Tibial nerve (tissue), 3 donors: ENCODE measurements around the gene CAMK2D.

ENCODE experiments used
- POLR2A ChIP-seq, 2 donors: fragments of 450-650 bp; IDR thresholded peaks; one replicate each; pipeline ENCODE4 v1.6.1; 2017; ENCODE audit warnings: antibody characterized with exemption in 2 of 2, mild to moderate bottlenecking in 2 of 2, moderate library complexity in 2 of 2
- TF ChIP-seq, protein P1 (sequence below), 5 experiments: fragments of 200-600 bp in 3 of 5; fragments of 450-650 bp in 2 of 5; sonication (generic) in 3 of 5; IDR thresholded peaks; one replicate each; pipeline ENCODE4 v1.5.1; 2016 to 2019; ENCODE audit warnings: antibody characterized with exemption in 5 of 5, mild to moderate bottlenecking in 3 of 5, moderate library complexity in 2 of 5

DNA sequence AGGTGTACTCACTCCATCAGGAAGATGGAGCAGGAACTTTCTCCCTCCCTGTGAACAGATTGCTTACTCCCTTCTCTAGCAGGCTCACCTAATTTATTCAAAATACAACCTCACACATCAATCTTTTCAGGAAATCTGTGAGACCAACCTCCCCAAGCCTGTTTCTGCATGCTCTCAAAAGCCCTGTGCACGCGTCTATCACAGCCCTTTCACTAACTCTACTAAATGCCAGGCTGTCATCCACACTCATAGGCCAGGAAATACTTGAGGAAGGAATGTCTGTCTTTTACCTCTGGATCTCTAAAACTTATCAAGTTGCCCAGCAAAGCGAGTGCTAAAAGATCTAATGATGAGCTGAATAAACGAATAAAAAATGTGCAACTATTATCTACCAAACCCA, 11.2 kb downstream of the CAMK2D start:
- TF ChIP-seq, protein P1, sequence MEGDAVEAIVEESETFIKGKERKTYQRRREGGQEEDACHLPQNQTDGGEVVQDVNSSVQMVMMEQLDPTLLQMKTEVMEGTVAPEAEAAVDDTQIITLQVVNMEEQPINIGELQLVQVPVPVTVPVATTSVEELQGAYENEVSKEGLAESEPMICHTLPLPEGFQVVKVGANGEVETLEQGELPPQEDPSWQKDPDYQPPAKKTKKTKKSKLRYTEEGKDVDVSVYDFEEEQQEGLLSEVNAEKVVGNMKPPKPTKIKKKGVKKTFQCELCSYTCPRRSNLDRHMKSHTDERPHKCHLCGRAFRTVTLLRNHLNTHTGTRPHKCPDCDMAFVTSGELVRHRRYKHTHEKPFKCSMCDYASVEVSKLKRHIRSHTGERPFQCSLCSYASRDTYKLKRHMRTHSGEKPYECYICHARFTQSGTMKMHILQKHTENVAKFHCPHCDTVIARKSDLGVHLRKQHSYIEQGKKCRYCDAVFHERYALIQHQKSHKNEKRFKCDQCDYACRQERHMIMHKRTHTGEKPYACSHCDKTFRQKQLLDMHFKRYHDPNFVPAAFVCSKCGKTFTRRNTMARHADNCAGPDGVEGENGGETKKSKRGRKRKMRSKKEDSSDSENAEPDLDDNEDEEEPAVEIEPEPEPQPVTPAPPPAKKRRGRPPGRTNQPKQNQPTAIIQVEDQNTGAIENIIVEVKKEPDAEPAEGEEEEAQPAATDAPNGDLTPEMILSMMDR (IDR thresholded peaks at IDR 0.05), result no peak
- TF ChIP-seq POLR2A (IDR thresholded peaks at IDR 0.05), result no peak
